Naive thymus-derived CD4-positive, alpha-beta T cell (primary cell): Measurements from ENCODE around the gene SLC6A15. TPM values are rescaled to one million over a fixed set of nuclear protein-coding genes. Genes with fewer than 3 reads are reported as not detected.
A peak's percentile ranks its signal among the peaks of the same experiment; 100 is the strongest.

Experiments used
- ATAC-seq: fragments of 150-1000 bp; cut with Tn5 transposase; 2 replicates; pipeline ENCODE4 v1.10.0; 2021; ENCODE audit warnings: mild to moderate bottlenecking, moderate library complexity
- CTCF ChIA-PET: fragments of 350-600 bp; sonication (Branson Sonifier 250); formaldehyde crosslinking; loops from one replicate; lab custom pipeline; 2021; ENCODE audit warnings: antibody characterized with exemption; lab: Charles Lee
- POLR2A ChIA-PET: fragments of 350-600 bp; sonication (Branson Sonifier 250); formaldehyde crosslinking; loops from one replicate; lab custom pipeline; 2021; ENCODE audit warnings: antibody characterized with exemption, inconsistent platforms; lab: Charles Lee
- DNase-seq, 9 donors: peaks; one replicate each; pipeline versions ENCODE4 v3.0.0 to v3.0.0-alpha.2; 2020 to 2022; ENCODE audit warnings: mixed read lengths in 1 of 9
- H3K27ac ChIP-seq: one replicate; pipeline ENCODE4 v1.7.0; 2013; ENCODE audit warnings: mild to moderate bottlenecking, low read depth, low read length, moderate library complexity
- H3K27me3 ChIP-seq, 2 donors: one replicate each; pipeline ENCODE4 v1.7.0; 2013; ENCODE audit warnings: low read length in 2 of 2, mild to moderate bottlenecking in 2 of 2, moderate library complexity in 2 of 2; ENCODE audit not compliant: control insufficient read depth in 2 of 2, insufficient read depth in 2 of 2
- H3K36me3 ChIP-seq, 3 experiments: 1 replicate in 2 of 3; 2 replicates in 1 of 3; pipeline ENCODE4 v1.7.0; 2013; ENCODE audit warnings: low read length in 3 of 3, mild to moderate bottlenecking in 3 of 3, moderate library complexity in 1 of 3; ENCODE audit not compliant: insufficient read depth in 3 of 3, control insufficient read depth in 2 of 3
- H3K4me1 ChIP-seq, 2 donors: one replicate each; pipeline ENCODE4 v1.7.0; 2013; ENCODE audit warnings: low read length in 2 of 2, mild to moderate bottlenecking in 2 of 2, moderate library complexity in 1 of 2; ENCODE audit not compliant: control insufficient read depth in 2 of 2, insufficient read depth in 2 of 2
- H3K4me3 ChIP-seq: 2 replicates; pipeline ENCODE4 v1.7.0; 2013; ENCODE audit warnings: mild to moderate bottlenecking, low read length
- H3K9me3 ChIP-seq, 3 experiments: 1 replicate in 2 of 3; 2 replicates in 1 of 3; pipeline ENCODE4 v1.7.0; 2013; ENCODE audit warnings: low read length in 3 of 3; ENCODE audit not compliant: control insufficient read depth in 2 of 3
- H3K27ac Mint-ChIP-seq, 9 donors: one replicate each; pipeline ENCODE4 v1.8.0; 2020 to 2022; ENCODE audit warnings: mixed read lengths in 9 of 9, mild to moderate bottlenecking in 8 of 9, moderate library complexity in 5 of 9, inconsistent platforms in 2 of 9
- H3K27me3 Mint-ChIP-seq, 5 donors: one replicate each; pipeline ENCODE4 v1.8.0; 2021 to 2022; ENCODE audit warnings: mixed read lengths in 5 of 5, mild to moderate bottlenecking in 1 of 5
- H3K36me3 Mint-ChIP-seq, 5 donors: one replicate each; pipeline ENCODE4 v1.8.0; 2020 to 2022; ENCODE audit warnings: mixed read lengths in 5 of 5, mild to moderate bottlenecking in 3 of 5, inconsistent platforms in 1 of 5
- H3K4me1 Mint-ChIP-seq, 7 donors: one replicate each; pipeline ENCODE4 v1.8.0; 2020 to 2022; ENCODE audit warnings: mixed read lengths in 7 of 7, mild to moderate bottlenecking in 3 of 7, inconsistent platforms in 1 of 7
- H3K4me3 Mint-ChIP-seq, 10 donors: one replicate each; pipeline ENCODE4 v1.8.0; 2020 to 2022; ENCODE audit warnings: mild to moderate bottlenecking in 10 of 10, mixed read lengths in 10 of 10, moderate library complexity in 6 of 10, inconsistent platforms in 2 of 10
- H3K9me3 Mint-ChIP-seq, 11 donors: one replicate each; pipeline ENCODE4 v1.8.0; 2020 to 2022; ENCODE audit warnings: mixed read lengths in 11 of 11, mild to moderate bottlenecking in 4 of 11, inconsistent platforms in 1 of 11, moderate library complexity in 1 of 11
- intact Hi-C, 2 donors: fragments of 100-400 bp; cut with micrococcal nuclease; formaldehyde crosslinking; loops; one replicate each; pipeline ENCODE4 v1.15.1; 2023
- polyA plus RNA-seq, 2 donors: library from polyadenylated mRNA; unstranded; fragments of 300-500 nt; fragmentation: Illumina TruSeq; gene quantifications; one replicate each; pipeline ENCODE4 v1.2.3, GENCODE V29; 2021
- total RNA-seq, 6 experiments: library from RNA in 5 of 6; stranded (reverse) in 5 of 6; gene quantifications; 1 replicate in 5 of 6; 2 replicates in 1 of 6; pipeline ENCODE4 v1.2.3 and lab custom pipeline; 2021 to 2026

SLC6A15 gene
- total RNA-seq (not detected), polyA plus RNA-seq (not detected), total RNA-seq (lab: John Stamatoyannopoulos, UW) (not detected)

GRCh38 chr12:84912198-84913128, at the start of gene SLC6A15:
Gene SLC6A15, minus strand, starts transcription at chr12:84912799. Its CDS starts 20,679 bp downstream, at chr12:84892120.
- ATAC-seq: no peak
- H3K4me1 ChIP-seq: no peaks in the 10 kb centered on the region
- H3K9me3 ChIP-seq: no peaks in the 10 kb centered on the region
- Mint-ChIP-seq H3K4me3 (peak within 1 kb of the TSS; percentile 5 to 66 (median 44)), H3K9me3 (peaks cover 0 to 10% (median 0%) of the 10 kb centered on the region in 11 donors), H3K36me3 (no peaks in the 10 kb centered on the region), H3K27me3 (peaks cover 31 to 54% (median 45%) of the 10 kb centered on the region in 5 donors), H3K4me1 (peaks cover 0 to 19% (median 13%) of the 10 kb centered on the region in 7 donors), H3K27ac (no peak within 1 kb of the TSS)
- ChIA-PET POLR2A (no interaction called here), CTCF (no interaction called here)
- H3K4me3 ChIP-seq: no peak within 1 kb of the TSS
- H3K27ac ChIP-seq: no peak within 1 kb of the TSS
- intact Hi-C loops: no loop called here
- peaks cover 0 to 4% of the 10 kb centered on the region in 2 donors for H3K27me3 ChIP-seq
- DNase-seq: no peak
- no peaks in the 10 kb centered on the region for H3K36me3 ChIP-seq

GRCh38 chr12:84960918-84961317, 48.3 kb upstream of the SLC6A15 start:
- H3K4me3 ChIP-seq: no peak overlapping the region
- peaks cover 0 to 3% (median 0%) of the 10 kb centered on the region in 3 experiments for H3K36me3 ChIP-seq
- H3K27me3 ChIP-seq: no peaks in the 10 kb centered on the region
- ChIA-PET CTCF (interaction anchor here (0.5 kb wide), 1 partner anchor 535 kb away, joined by 3 read pairs; no protein-coding TSS in a partner anchor), POLR2A (no interaction called here)
- Mint-ChIP-seq H3K36me3 (no peaks in the 10 kb centered on the region), H3K4me3 (no peak overlapping the region), H3K27ac (no peak overlapping the region), H3K4me1 (no peaks in the 10 kb centered on the region), H3K9me3 (peaks cover 0 to 3% (median 0%) of the 10 kb centered on the region in 11 donors), H3K27me3 (peaks cover 0 to under 1% (median 0%) of the 10 kb centered on the region in 5 donors)
- no peaks in the 10 kb centered on the region for H3K9me3 ChIP-seq
- ATAC-seq: no peak
- H3K27ac ChIP-seq: no peak overlapping the region
- H3K4me1 ChIP-seq: no peaks in the 10 kb centered on the region
- DNase-seq: no peak
- intact Hi-C loops: no loop called here

GRCh38 chr12:84955298-84955697, 42.7 kb upstream of the SLC6A15 start:
- ChIA-PET CTCF (no interaction called here), POLR2A (no interaction called here)
- H3K27ac Mint-ChIP-seq: no peak overlapping the region
- H3K9me3 Mint-ChIP-seq: peaks cover 0 to 4% (median 0%) of the 10 kb centered on the region in 11 donors
- no peak overlapping the region for H3K4me3 Mint-ChIP-seq
- Histone ChIP-seq H3K27ac (no peak overlapping the region), H3K4me3 (no peak overlapping the region), H3K36me3 (no peaks in the 10 kb centered on the region), H3K4me1 (no peaks in the 10 kb centered on the region), H3K27me3 (no peaks in the 10 kb centered on the region), H3K9me3 (no peaks in the 10 kb centered on the region)
- ATAC-seq: no peak
- H3K36me3 Mint-ChIP-seq: no peaks in the 10 kb centered on the region
- intact Hi-C loops: no loop called here
- DNase-seq: no peak
- H3K4me1 Mint-ChIP-seq: no peaks in the 10 kb centered on the region
- H3K27me3 Mint-ChIP-seq: no peaks in the 10 kb centered on the region

DNA sequence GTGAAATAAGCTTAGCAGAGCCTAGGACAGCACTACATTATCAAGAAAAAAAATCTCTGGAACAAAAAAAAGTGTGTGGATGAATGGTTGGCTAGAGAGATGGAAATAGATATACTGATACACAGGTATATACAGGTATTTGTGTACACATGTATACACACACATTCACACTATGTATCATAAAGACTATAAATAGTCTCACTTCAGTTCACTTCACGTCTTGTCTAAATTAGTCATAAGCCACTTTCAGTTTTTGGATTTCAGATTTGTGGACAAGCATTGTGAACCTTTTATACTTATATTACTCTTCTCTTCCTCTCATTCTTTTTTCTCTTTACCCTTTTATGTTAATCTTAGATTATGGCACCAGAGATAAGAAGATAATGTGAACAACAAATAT, 41.8 kb upstream of the SLC6A15 start:
- Histone ChIP-seq H3K27me3 (no peaks in the 10 kb centered on the region), H3K9me3 (no peaks in the 10 kb centered on the region), H3K27ac (no peak overlapping the region), H3K36me3 (no peaks in the 10 kb centered on the region), H3K4me3 (no peak overlapping the region), H3K4me1 (no peaks in the 10 kb centered on the region)
- intact Hi-C loops: no loop called here
- no peaks in the 10 kb centered on the region for H3K4me1 Mint-ChIP-seq
- no peaks in the 10 kb centered on the region for H3K27me3 Mint-ChIP-seq
- peaks cover 0 to 7% (median 0%) of the 10 kb centered on the region in 11 donors for H3K9me3 Mint-ChIP-seq
- no peak overlapping the region for H3K4me3 Mint-ChIP-seq
- H3K27ac Mint-ChIP-seq: no peak overlapping the region
- ATAC-seq (no peak), DNase-seq (no peak)
- no peaks in the 10 kb centered on the region for H3K36me3 Mint-ChIP-seq
- POLR2A ChIA-PET: no interaction called here
- CTCF ChIA-PET: no interaction called here

- Histone ChIP-seq H3K9me3 (no peaks in the 10 kb centered on the region), H3K27ac (no peak overlapping the region), H3K36me3 (no peaks in the 10 kb centered on the region), H3K27me3 (no peaks in the 10 kb centered on the region), H3K4me1 (no peaks in the 10 kb centered on the region), H3K4me3 (no peak overlapping the region)
- Mint-ChIP-seq H3K27ac (no peak overlapping the region), H3K27me3 (no peaks in the 10 kb centered on the region), H3K9me3 (peaks cover 0 to 7% (median 0%) of the 10 kb centered on the region in 11 donors), H3K4me1 (no peaks in the 10 kb centered on the region), H3K36me3 (no peaks in the 10 kb centered on the region), H3K4me3 (no peak overlapping the region)
- no peak for DNase-seq
- POLR2A ChIA-PET: no interaction called here
- CTCF ChIA-PET: no interaction called here
- intact Hi-C loops: no loop called here
- no peak for ATAC-seq
These were observed 38.5 kb upstream of the SLC6A15 start for GRCh38 chr12:84950971-84951546.

DNA sequence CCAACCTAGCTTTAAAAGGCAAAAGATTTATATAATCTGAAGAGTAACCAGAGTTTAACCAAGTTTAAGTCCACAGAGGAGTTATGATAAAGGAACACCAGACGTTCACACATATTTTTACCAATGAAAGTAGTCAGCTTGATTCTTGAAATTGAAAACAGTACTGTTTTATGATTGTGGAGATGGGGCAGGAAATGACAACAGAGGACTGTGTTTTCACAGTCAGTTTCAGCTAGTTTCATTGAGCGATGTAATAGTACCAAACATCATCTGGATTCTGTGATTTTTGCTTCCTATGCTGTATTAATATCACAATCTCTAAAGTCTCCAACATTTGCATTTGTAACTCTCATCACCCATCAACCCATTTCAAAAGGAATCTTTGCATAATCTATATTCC, 34.2 kb upstream of the SLC6A15 start:
- ATAC-seq: no peak
- Mint-ChIP-seq H3K4me3 (no peak overlapping the region), H3K27ac (no peak overlapping the region), H3K27me3 (no peaks in the 10 kb centered on the region), H3K9me3 (peaks cover 0 to 12% (median 0%) of the 10 kb centered on the region in 11 donors), H3K36me3 (no peaks in the 10 kb centered on the region), H3K4me1 (no peaks in the 10 kb centered on the region)
- Histone ChIP-seq H3K4me1 (no peaks in the 10 kb centered on the region), H3K27ac (no peak overlapping the region), H3K27me3 (no peaks in the 10 kb centered on the region), H3K4me3 (no peak overlapping the region), H3K9me3 (no peaks in the 10 kb centered on the region), H3K36me3 (no peaks in the 10 kb centered on the region)
- intact Hi-C loops: no loop called here
- CTCF ChIA-PET: no interaction called here
- no peak for DNase-seq
- POLR2A ChIA-PET: no interaction called here
